Gastrocnemius medialis (tissue), 4 donors: Measurements from ENCODE around the gene ACSL6.

Experiments used
- POLR2A ChIP-seq, 2 donors: fragments of 450-650 bp; IDR thresholded peaks; one replicate each; pipeline ENCODE4 v1.6.1; 2017; ENCODE audit warnings: antibody characterized with exemption in 2 of 2, mild to moderate bottlenecking in 2 of 2, moderate library complexity in 2 of 2
- TF ChIP-seq, protein P1 (sequence below), 5 experiments: fragments of 450-650 bp in 3 of 5; fragments of 200-600 bp in 2 of 5; sonication (generic) in 2 of 5; IDR thresholded peaks in 4 of 5; conservative IDR thresholded peaks in 1 of 5; 1 replicate in 4 of 5; 2 replicates in 1 of 5; pipeline ENCODE4 v1.5.1; 2016 to 2019; ENCODE audit warnings: antibody characterized with exemption in 5 of 5, mild to moderate bottlenecking in 3 of 5, moderate library complexity in 3 of 5

DNA sequence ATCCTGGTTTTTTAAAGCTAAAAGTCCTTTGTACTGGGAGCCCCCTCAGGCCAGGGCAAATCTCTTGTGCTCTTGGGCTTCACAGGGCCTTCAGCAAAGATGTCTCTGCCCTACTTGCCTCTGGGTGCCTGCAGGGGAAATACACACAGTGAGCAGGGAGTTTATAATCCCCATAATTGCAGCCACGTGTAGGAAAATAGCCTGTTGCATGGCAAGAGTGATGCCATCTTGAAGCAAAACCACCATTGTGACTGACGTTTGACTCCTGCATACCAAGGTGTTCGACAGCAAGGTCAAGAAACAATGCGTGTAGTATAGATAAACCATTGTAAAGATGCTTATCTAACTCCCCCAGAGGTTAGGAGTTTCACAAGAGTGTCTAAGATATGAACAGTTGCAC is 37.6 kb upstream of the ACSL6 start:
- no peak for TF ChIP-seq POLR2A (IDR thresholded peaks at IDR 0.05)
- TF ChIP-seq, protein P1, sequence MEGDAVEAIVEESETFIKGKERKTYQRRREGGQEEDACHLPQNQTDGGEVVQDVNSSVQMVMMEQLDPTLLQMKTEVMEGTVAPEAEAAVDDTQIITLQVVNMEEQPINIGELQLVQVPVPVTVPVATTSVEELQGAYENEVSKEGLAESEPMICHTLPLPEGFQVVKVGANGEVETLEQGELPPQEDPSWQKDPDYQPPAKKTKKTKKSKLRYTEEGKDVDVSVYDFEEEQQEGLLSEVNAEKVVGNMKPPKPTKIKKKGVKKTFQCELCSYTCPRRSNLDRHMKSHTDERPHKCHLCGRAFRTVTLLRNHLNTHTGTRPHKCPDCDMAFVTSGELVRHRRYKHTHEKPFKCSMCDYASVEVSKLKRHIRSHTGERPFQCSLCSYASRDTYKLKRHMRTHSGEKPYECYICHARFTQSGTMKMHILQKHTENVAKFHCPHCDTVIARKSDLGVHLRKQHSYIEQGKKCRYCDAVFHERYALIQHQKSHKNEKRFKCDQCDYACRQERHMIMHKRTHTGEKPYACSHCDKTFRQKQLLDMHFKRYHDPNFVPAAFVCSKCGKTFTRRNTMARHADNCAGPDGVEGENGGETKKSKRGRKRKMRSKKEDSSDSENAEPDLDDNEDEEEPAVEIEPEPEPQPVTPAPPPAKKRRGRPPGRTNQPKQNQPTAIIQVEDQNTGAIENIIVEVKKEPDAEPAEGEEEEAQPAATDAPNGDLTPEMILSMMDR (IDR thresholded peaks at IDR 0.05 in 4 of 5, conservative IDR thresholded peaks at IDR 0.05 in 1 of 5): no peak
